Right lobe of liver (tissue), 4 donors: ENCODE results near the gene CGGBP1.

Experiments
- CTCF ChIP-seq, 4 donors: fragments of 200-600 bp in 3 of 4; fragments of 450-650 bp in 1 of 4; IDR thresholded peaks; one replicate each; pipeline versions ENCODE4 v1.5.1 to v1.8.0; 2016 to 2022; ENCODE audit warnings: antibody characterized with exemption in 4 of 4, mild to moderate bottlenecking in 2 of 4
- POLR2A ChIP-seq: fragments of 450-650 bp; IDR thresholded peaks from one replicate; pipeline ENCODE4 v1.6.1; 2017; ENCODE audit warnings: antibody characterized with exemption, mild to moderate bottlenecking
- donor health status: DM: no; HTN: no; CAD: no.
- donor health status: DM: no; HTN: no; CAD: no.
- donor health status: DM: no; HTN: yes; CAD: no.

- TF ChIP-seq CTCF (IDR thresholded peaks at IDR 0.05) (no peak), POLR2A (no peak)
Observed at GRCh38 chr3:88093266-88093665, 34.5 kb upstream of the CGGBP1 start.
